A673 (cell line): ENCODE data around the gene PODXL. TPM values are rescaled to one million over a fixed set of nuclear protein-coding genes. Genes with fewer than 3 reads are reported as not detected.

Experiments used
- BruUV-seq: library from RNA; stranded (reverse); fragments of 400-500 nt; replicated peaks from 2 replicates; lab custom pipeline; 2021; lab: Mats Ljungman, UMichigan
- CTCF ChIA-PET: fragments of 300-600 bp; sonication (Branson Sonifier 250); formaldehyde crosslinking; loops from one replicate; lab custom pipeline; 2022; ENCODE audit warnings: antibody characterized with exemption; lab: Charles Lee
- POLR2A ChIA-PET: fragments of 300-600 bp; sonication (Branson Sonifier 250); formaldehyde crosslinking; loops from one replicate; lab custom pipeline; 2022; ENCODE audit warnings: antibody characterized with exemption; ENCODE audit not compliant: low non-redundant PET; lab: Charles Lee
- DNase-seq: peaks from one replicate; pipeline ENCODE4 v3.0.0-alpha.2; 2015; ENCODE audit warnings: low spot score
- H3K27ac ChIP-seq: fragments of 200-600 bp; sonication (generic); 2 replicates; pipeline ENCODE4 v1.5.1; 2016; ENCODE audit warnings: mixed run types, low read depth, mild to moderate bottlenecking, mixed read lengths, antibody characterized with exemption, low read length; ENCODE audit not compliant: poor library complexity, severe bottlenecking
- H3K27me3 ChIP-seq: fragments of 200-600 bp; sonication (generic); replicated peaks from 2 replicates; pipeline ENCODE4 v1.6.1; 2017; ENCODE audit warnings: mixed run types, low read depth, mild to moderate bottlenecking, mixed read lengths, antibody characterized with exemption, low read length; ENCODE audit not compliant: insufficient read depth, poor library complexity
- H3K36me3 ChIP-seq: fragments of 200-600 bp; sonication (generic); 2 replicates; pipeline ENCODE4 v1.6.1; 2016; ENCODE audit warnings: mixed run types, mild to moderate bottlenecking, mixed read lengths, antibody characterized with exemption, low read length; ENCODE audit not compliant: insufficient read depth, poor library complexity, severe bottlenecking
- H3K4me1 ChIP-seq: fragments of 200-600 bp; sonication (generic); 2 replicates; pipeline ENCODE4 v1.6.1; 2017; ENCODE audit warnings: mixed run types, mild to moderate bottlenecking, mixed read lengths, antibody characterized with exemption, low read length; ENCODE audit not compliant: insufficient read depth, poor library complexity, severe bottlenecking
- H3K4me3 ChIP-seq: fragments of 200-600 bp; sonication (generic); 2 replicates; pipeline ENCODE4 v1.5.1; 2016; ENCODE audit warnings: low read depth, mixed run types, mild to moderate bottlenecking, mixed read lengths, low read length; ENCODE audit not compliant: poor library complexity, severe bottlenecking
- H3K9me3 ChIP-seq: fragments of 200-600 bp; sonication (generic); 2 replicates; pipeline ENCODE4 v1.6.1; 2016; ENCODE audit warnings: mixed run types, low read depth, mild to moderate bottlenecking, mixed read lengths, antibody characterized with exemption, low read length; ENCODE audit not compliant: poor library complexity, severe bottlenecking
- CTCF ChIP-seq: fragments of 300-800, 200-600 bp; sonication (generic); conservative IDR thresholded peaks from 2 replicates; pipeline ENCODE4 v1.5.1; 2017; ENCODE audit warnings: low read depth, mild to moderate bottlenecking, antibody characterized with exemption, low read length, moderate library complexity, mixed read lengths
- EZH2 ChIP-seq: fragments of 200-600 bp; sonication (generic); IDR thresholded peaks from 2 replicates; pipeline ENCODE4 v1.6.1; 2017; ENCODE audit warnings: borderline replicate concordance, low read depth, mild to moderate bottlenecking, mixed read lengths, antibody characterized with exemption, low read length; ENCODE audit not compliant: poor library complexity, severe bottlenecking
- intact Hi-C: fragments of 100-400 bp; cut with micrococcal nuclease; formaldehyde crosslinking; loops from one replicate; pipeline ENCODE4 v1.10.0; 2022; ENCODE audit not compliant: unreplicated experiment
- total RNA-seq: library from RNA; stranded (reverse); gene quantifications from 2 replicates; pipeline ENCODE4 v1.2.3, GENCODE V29; 2021

PODXL gene
- total RNA-seq, 1 experiment from 2014 or later, result 22.1 TPM

- Histone ChIP-seq H3K36me3 (no peaks in the 10 kb centered on the region), H3K4me1 (peaks cover 6% of the 10 kb centered on the region), H3K9me3 (no peaks in the 10 kb centered on the region), H3K27ac (no peak overlapping the region), H3K4me3 (no peak overlapping the region), H3K27me3 (no peaks in the 10 kb centered on the region)
- ChIA-PET POLR2A (no interaction called here), CTCF (interaction anchor here (2.1 kb wide), 1 partner anchor 145 kb away, joined by 6 read pairs; no protein-coding TSS in a partner anchor)
- no TSS peak for BruUV-seq
- TF ChIP-seq EZH2, result no peak
- TF ChIP-seq CTCF, result no peak
- intact Hi-C loops, result no loop called here
- no peak for DNase-seq
Observed at GRCh38 chr7:131509781-131510180, 46.6 kb downstream of the PODXL start.

- ChIA-PET CTCF (interaction anchor here (2.1 kb wide), 1 partner anchor 146 kb away, joined by 6 read pairs; no protein-coding TSS in a partner anchor), POLR2A (no interaction called here)
- Histone ChIP-seq H3K9me3 (no peaks in the 10 kb centered on the region), H3K27ac (no peak overlapping the region), H3K4me1 (peaks cover 6% of the 10 kb centered on the region), H3K36me3 (no peaks in the 10 kb centered on the region), H3K27me3 (no peaks in the 10 kb centered on the region), H3K4me3 (no peak overlapping the region)
- no peak for TF ChIP-seq EZH2
- no peak for TF ChIP-seq CTCF
- BruUV-seq, result no TSS peak
- no peak for DNase-seq
- intact Hi-C loops, result loop anchor here (1.0 kb wide), 1 partner anchor 145 kb away; no protein-coding TSS in a partner anchor
Observed at GRCh38 chr7:131508754-131509486, 47.5 kb downstream of the PODXL start.

- H3K4me3 ChIP-seq, result no peak overlapping the region
- H3K4me1 ChIP-seq, result peaks cover 5% of the 10 kb centered on the region
- no TSS peak for BruUV-seq
- H3K9me3 ChIP-seq, result no peaks in the 10 kb centered on the region
- H3K36me3 ChIP-seq, result no peaks in the 10 kb centered on the region
- ChIA-PET CTCF (interaction anchor here (0.5 to 2.1 kb wide), 3 partner anchors 10 to 147 kb away, joined by 3 to 6 read pairs (median 5); no protein-coding TSS in a partner anchor), POLR2A (no interaction called here)
- H3K27me3 ChIP-seq, result no peaks in the 10 kb centered on the region
- TF ChIP-seq CTCF (peak; percentile 92), EZH2 (no peak)
- intact Hi-C loops, result loop anchor here (1.0 kb wide), 1 partner anchor 147 kb away; no protein-coding TSS in a partner anchor
- no peak overlapping the region for H3K27ac ChIP-seq
- DNase-seq, result peak; percentile 80
Observed at GRCh38 chr7:131507592-131508331, 48.7 kb downstream of the PODXL start.
